Body of pancreas (tissue), 4 donors: ENCODE results near the gene REXO1.

ENCODE experiments used
- POLR2A ChIP-seq, 3 donors: fragments of 450-650 bp; IDR thresholded peaks; one replicate each; pipeline ENCODE4 v1.6.1; 2016; ENCODE audit warnings: antibody characterized with exemption in 3 of 3, mild to moderate bottlenecking in 2 of 3
- TF ChIP-seq, protein P1 (sequence below), 7 experiments: fragments of 450-650 bp in 4 of 7; fragments of 200-600 bp in 3 of 7; sonication (generic) in 3 of 7; IDR thresholded peaks; one replicate each; pipeline ENCODE4 v1.5.1; 2016 to 2019; ENCODE audit warnings: antibody characterized with exemption in 7 of 7

DNA sequence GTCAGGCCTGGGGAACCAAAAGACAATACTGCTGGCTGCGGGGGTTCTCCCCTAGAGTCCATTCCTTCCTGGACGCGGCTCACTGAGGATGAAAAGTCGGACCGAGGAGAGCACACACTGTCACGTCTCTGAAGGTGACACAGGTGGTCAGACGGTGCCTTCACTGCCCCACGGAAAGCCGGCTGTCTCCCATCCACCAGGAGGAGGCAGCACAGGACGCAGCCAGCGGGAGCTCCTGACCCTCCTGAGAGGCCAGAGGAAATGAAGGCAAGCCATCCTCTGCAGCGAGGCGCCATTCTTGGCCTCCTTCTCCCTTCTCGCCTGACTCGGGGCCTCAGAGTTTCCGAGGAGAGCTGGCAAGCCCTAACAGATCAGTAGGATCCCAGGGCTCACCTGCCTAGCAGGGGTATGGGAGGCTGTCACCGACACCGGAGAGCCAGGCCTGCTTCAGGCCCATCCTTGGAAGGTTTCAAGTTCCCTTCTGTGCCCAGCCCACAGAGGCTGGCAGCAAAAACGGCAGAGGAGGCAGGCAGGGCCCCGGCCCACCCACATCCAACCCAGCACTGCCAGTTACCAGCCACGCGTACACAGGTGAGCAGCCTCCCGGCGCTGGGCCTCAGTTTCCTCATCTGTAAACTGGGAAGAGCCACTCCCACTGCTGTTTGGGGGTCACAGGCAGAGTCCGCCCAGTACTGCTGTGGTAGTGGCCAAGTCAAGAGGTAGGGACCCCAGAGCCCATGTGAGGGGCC, 4.5 kb downstream of the REXO1 start:
- TF ChIP-seq, protein P1, sequence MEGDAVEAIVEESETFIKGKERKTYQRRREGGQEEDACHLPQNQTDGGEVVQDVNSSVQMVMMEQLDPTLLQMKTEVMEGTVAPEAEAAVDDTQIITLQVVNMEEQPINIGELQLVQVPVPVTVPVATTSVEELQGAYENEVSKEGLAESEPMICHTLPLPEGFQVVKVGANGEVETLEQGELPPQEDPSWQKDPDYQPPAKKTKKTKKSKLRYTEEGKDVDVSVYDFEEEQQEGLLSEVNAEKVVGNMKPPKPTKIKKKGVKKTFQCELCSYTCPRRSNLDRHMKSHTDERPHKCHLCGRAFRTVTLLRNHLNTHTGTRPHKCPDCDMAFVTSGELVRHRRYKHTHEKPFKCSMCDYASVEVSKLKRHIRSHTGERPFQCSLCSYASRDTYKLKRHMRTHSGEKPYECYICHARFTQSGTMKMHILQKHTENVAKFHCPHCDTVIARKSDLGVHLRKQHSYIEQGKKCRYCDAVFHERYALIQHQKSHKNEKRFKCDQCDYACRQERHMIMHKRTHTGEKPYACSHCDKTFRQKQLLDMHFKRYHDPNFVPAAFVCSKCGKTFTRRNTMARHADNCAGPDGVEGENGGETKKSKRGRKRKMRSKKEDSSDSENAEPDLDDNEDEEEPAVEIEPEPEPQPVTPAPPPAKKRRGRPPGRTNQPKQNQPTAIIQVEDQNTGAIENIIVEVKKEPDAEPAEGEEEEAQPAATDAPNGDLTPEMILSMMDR (IDR thresholded peaks at IDR 0.05), result no peak
- TF ChIP-seq POLR2A (IDR thresholded peaks at IDR 0.05), result no peak
